GM10847 (cell line): ENCODE results near the gene SH3GLB1.

Experiments used
- POLR2A ChIP-seq: IDR thresholded peaks from 2 replicates; pipeline ENCODE4 v1.6.1; 2011; ENCODE audit not compliant: insufficient read length; ENCODE audit errors: extremely low read depth

Gene SH3GLB1

GRCh38 chr1:86714561-86715244 is 10.3 kb downstream of the SH3GLB1 start:
- TF ChIP-seq POLR2A, result no peak

- no peak for TF ChIP-seq POLR2A
Observed at GRCh38 chr1:86718786-86719185, 14.4 kb downstream of the SH3GLB1 start.

- TF ChIP-seq POLR2A, result no peak
Observed at GRCh38 chr1:86731416-86731815, 27.0 kb downstream of the SH3GLB1 start.

- TF ChIP-seq POLR2A, result no peak
Observed at GRCh38 chr1:86733340-86733739, 29.0 kb downstream of the SH3GLB1 start.

- no peak for TF ChIP-seq POLR2A
Observed at GRCh38 chr1:86739648-86740509, 35.5 kb downstream of the SH3GLB1 start.

- no peak for TF ChIP-seq POLR2A
Observed at GRCh38 chr1:86741947-86742572, 37.7 kb downstream of the SH3GLB1 start.

GRCh38 chr1:86747304-86747703 is 42.9 kb downstream of the SH3GLB1 start:
- no peak for TF ChIP-seq POLR2A

- TF ChIP-seq POLR2A, result no peak
Observed at GRCh38 chr1:86748622-86749373, 44.4 kb downstream of the SH3GLB1 start.

- no peak for TF ChIP-seq POLR2A
Observed at GRCh38 chr1:86750076-86750475, 45.7 kb downstream of the SH3GLB1 start.

GRCh38 chr1:86750530-86750929 is 46.2 kb downstream of the SH3GLB1 start:
- no peak for TF ChIP-seq POLR2A

- no peak for TF ChIP-seq POLR2A
Observed at GRCh38 chr1:86751923-86752322, 47.5 kb downstream of the SH3GLB1 start.

- TF ChIP-seq POLR2A, result no peak
Observed at GRCh38 chr1:86753700-86754099, 49.3 kb downstream of the SH3GLB1 start.

GRCh38 chr1:86754265-86754974 is 50.0 kb downstream of the SH3GLB1 start:
- no peak for TF ChIP-seq POLR2A

GRCh38 chr1:86756062-86756406 is 51.7 kb downstream of the SH3GLB1 start:
- no peak for TF ChIP-seq POLR2A
